IPS-NIHi11 (cell line): ENCODE results near the gene CCR3.
"Not testable (repeated sequence)": the region's sequence is repeated elsewhere in the genome, so short reads cannot be mapped to it uniquely, and the experiment has no call there.

Experiments used
- DNase-seq: peaks from one replicate; pipeline ENCODE4 v3.0.0; 2012; ENCODE audit warnings: mixed read lengths, low spot score

Gene CCR3

GRCh38 chr3:46242120-46242519 lies at the start of gene CCR3:
TSS of gene CCR3 (plus strand) at chr3:46242460. CDS start at chr3:46265159, 22,699 bp downstream.
- no peak for DNase-seq

DNA sequence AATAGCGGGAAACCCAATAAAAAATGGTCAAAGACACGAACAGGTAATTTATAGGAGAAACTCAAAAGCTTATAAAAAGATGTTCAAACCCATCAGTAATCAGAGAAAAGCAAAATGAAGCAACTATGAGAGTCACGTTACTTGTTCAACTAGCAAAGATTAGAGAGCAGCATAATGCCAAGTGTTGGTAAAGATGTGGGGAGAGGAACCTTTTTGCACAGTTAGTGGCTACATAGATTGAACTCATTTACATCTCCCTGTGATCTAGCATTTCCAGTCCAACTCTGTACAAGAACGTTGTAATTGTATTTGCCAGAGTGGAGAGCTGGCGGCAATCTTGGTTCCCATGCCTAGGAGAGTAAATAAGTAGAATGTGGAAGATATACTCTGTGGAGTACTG lies 49.3 kb upstream of the CCR3 start:
- DNase-seq = no peak

GRCh38 chr3:46193436-46193835 lies 48.8 kb upstream of the CCR3 start:
- DNase-seq = no peak

GRCh38 chr3:46194868-46195553 lies 47.2 kb upstream of the CCR3 start:
- DNase-seq = no peak

- DNase-seq = no peak
Measured at GRCh38 chr3:46196261-46196957, 45.9 kb upstream of the CCR3 start.

GRCh38 chr3:46200211-46200610 lies 42.0 kb upstream of the CCR3 start:
- DNase-seq = no peak

DNA sequence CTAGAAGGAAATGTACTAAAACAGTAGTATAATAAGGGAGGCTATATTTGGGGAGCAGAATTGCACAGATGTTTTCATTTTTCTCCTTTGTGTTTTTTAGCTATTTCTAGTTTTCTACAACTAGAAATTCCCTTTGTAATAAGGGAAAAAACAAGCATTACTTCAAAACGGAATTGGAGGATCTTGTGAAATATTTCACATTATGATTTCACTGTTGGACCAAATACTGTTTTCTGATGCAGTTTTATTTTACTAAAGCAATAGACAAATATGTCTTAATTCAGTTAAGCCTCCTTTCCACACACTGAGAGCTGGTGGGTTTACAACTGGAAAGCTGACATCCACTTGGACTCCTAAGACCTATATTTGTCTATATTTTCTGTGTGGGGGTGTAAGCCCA lies 41.5 kb upstream of the CCR3 start:
- no peak for DNase-seq

GRCh38 chr3:46202535-46202934 lies 39.7 kb upstream of the CCR3 start:
- DNase-seq = no peak

- DNase-seq = no peak
Measured at GRCh38 chr3:46203681-46204080, 38.6 kb upstream of the CCR3 start.

- no peak for DNase-seq
Measured at GRCh38 chr3:46205286-46205960, 36.8 kb upstream of the CCR3 start.

GRCh38 chr3:46206282-46207015 lies 35.8 kb upstream of the CCR3 start:
- no peak for DNase-seq

GRCh38 chr3:46207514-46207913 lies 34.7 kb upstream of the CCR3 start:
- not testable (repeated sequence) for DNase-seq

DNA sequence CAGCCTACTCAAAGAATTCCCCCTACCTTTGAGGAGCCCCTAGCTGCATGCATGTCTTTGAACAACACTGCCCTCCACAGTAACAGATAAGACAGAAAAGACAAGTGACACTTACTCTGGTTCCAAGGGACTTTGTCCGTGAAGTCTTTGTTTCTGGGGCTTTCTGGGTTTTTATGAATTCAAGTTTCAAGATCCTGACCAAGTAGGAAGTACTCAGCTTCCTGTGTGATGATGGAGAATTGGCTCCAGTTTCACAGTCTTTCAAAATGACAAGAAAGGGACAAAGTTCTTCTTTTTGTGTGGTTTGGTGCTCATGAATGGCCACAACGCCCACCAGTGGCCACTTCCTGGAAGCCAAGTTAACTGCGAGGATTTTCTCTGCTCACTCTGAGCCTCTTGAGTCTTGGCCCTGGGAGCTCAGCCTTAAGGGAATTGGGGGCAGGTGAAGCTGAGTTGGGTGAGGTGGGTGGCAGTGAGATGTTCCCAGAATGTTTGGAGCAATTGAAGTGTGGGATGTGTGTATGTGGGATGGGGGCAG lies 34.0 kb upstream of the CCR3 start, which contains the start of gene CCR1:
CCR1 (minus strand) TSS at position 147 of the 538 bp plus-strand sequence. CDS start 4,000 bp downstream, outside the sequence.
- DNase-seq = peak; percentile 59

GRCh38 chr3:46209053-46209452 lies 33.2 kb upstream of the CCR3 start:
- no peak for DNase-seq

GRCh38 chr3:46209746-46210470 lies 32.4 kb upstream of the CCR3 start:
- no peak for DNase-seq

- DNase-seq = no peak
Measured at GRCh38 chr3:46212101-46212500, 30.2 kb upstream of the CCR3 start.

DNA sequence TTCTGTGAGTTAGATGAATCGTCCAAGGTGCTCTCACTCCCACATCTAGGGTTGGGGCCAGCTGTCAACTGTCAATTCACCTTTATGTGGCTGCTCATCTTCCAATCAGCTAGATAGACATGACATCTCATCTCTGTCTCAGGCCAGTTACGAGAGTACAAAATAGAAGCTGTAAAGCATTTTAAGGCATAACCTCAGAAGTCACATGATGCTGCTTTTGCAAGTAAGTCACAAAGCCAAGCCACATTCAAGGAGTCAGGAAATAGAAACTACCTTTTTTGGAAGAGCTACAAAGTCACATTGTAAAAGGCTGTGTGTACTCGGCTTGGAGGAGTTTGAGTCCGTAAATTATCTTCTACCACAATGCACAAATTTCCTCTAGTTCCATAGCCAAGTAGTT lies 29.1 kb upstream of the CCR3 start:
- DNase-seq = no peak

DNA sequence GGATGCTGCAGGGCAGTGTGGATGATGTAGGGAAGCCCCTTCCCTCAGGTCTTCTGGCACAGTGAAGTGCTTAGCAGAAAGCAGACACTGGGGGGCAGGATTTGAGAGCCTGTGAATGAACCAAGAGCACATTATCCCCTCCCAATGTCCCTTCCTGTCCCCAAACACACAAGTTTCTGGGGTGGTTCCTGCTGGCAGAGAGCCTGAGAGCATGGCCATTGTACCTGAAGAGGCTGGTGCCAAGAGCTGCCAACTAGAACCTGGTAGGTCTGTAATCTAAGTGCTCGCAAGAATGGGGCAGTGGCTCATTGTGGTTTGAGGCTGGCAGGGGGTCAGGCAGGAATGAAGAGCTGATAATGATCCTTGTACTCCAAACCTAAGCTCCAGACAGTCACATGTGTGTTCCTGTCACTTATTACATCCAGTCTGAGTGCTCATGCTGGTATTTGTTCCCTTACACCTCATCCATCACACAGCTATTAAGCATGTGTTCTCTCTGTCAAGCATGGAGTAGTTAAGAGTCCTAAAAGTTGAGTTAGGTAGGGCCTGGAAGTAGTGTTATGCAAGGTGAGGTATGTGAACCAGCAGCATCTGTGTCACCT lies 27.4 kb upstream of the CCR3 start:
- DNase-seq = peak; percentile 73

DNA sequence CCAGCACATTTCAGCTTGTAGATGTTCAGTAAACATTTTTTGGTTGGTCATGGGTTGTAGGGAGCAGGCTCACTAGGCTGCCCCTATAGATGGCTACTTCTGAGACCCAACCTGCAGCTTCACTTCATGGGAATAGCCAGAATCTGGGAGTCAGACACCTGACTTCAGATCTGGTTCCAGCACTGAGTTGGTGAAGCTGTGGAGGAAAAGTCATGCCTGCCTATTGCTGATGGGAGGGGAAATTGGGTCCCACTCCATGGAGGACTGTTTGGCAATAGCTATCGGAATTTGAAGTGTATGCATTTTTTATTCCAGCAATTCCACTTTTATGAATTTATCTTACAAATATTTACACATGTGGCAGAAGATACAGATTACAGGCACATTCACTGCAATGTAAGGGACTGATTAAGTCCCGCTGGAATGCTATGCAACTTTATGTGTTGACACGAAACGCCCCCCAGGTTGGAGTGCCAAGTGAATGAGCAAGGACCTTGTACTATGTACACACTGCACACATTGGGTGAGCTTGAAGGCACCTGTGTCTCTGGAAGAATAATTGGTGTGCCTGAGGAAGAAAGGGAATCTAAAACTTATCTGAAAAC lies 26.3 kb upstream of the CCR3 start:
- DNase-seq = no peak

GRCh38 chr3:46218196-46218709 lies 24.0 kb upstream of the CCR3 start:
- no peak for DNase-seq
